GM18498 (cell line): ENCODE results near the gene SIK2.
"Not testable (repeated sequence)": the region's sequence is repeated elsewhere in the genome, so short reads cannot be mapped to it uniquely, and the experiment has no call there.

Experiments
- ATAC-seq: cut with Tn5 transposase; IDR thresholded peaks from one replicate; pipeline ENCODE4 v1.9.1; 2021; ENCODE audit warnings: mild to moderate bottlenecking, moderate library complexity; ENCODE audit not compliant: unreplicated experiment

The SIK2 gene

DNA sequence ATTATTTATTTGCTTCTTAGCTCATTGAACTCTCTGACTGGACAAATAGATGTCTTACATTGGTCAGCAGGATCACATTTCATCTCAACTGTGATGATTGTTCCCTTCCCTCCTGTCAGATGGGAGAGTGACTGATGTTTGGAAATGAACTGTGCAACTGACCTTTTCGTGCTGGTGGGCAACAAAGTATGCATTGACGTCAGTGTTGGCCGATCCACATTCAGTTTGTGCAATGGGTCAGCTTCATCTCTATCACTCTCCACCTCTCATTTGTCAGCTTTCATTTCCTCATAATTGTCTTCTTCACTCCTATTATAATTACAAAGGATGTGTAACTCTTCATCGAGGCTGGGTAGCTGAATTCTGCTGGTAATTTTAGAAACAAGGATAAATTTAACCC lies 92.6 kb downstream of the SIK2 start:
- ATAC-seq = no peak

DNA sequence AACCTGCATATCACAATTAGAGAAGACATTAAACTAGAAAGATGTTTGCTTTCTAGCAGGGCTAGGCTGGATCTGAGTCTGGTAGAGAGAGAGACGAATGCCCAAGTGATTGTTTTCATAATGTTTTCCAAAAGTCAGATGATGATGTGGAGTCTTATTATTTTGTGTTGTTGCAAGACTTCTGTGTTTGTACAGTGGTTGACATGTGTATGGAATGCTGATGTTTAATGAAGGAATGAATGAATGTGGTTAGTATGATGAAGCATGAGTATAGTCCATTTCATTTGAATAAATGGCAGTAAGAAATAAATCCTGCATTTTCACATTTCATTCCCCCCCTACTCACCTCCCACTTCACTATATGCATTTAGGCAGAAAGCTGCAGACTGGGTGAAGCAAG lies 94.3 kb downstream of the SIK2 start:
- no peak for ATAC-seq

DNA sequence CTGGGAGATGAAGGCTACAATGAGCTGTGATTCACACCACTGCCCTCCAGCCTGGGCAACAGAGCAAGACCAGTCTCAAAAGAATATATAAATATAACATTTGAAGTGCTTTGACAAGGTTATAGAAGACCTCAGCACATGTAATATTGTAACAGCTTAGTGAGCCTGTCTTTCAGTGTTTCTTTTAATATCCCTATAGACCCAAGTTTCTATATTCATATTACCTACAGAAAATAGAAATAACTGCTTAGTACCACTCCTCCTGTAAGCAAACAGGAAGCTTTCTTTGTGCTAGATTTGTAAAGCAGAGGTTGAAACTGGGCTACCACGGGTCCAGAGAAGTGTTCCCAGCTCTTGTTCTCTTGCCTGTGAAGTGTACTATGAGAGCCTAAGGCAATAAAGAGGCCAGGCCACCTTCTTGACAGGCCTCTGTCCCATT lies 95.7 kb downstream of the SIK2 start:
- ATAC-seq = peak; percentile 52

DNA sequence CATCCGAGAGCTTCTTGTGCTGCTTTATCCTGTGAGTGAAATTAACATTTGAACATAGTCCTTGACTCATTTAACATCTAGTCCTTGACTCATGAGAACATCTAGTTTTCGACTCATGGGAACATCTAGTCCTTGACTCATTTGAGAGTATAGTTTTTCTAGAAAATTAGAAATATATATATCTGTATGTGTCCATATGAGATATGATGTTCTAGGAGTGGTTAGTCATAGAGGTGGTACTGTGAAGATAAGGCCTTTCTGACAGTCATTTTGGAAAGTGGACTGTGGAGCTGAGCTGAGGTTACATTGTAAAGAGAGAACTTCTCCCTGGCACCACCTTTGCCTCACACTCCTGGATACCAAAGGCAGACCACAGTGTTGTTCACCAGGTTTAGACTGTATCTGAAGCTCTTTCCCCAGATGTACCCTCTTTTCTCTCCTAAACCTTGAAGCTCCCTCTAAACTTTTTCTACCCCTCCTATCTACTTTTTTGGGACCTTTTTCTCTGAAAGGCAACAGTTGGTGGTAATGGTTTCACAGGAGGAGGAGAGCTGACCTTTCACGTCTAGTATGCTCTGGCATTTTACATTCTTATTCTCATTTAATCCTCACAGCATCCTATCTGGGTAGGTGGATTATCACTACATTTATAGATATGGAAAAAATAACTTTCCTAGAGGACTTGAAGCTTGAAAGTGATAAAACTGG lies 96.8 kb downstream of the SIK2 start:
- no peak for ATAC-seq

DNA sequence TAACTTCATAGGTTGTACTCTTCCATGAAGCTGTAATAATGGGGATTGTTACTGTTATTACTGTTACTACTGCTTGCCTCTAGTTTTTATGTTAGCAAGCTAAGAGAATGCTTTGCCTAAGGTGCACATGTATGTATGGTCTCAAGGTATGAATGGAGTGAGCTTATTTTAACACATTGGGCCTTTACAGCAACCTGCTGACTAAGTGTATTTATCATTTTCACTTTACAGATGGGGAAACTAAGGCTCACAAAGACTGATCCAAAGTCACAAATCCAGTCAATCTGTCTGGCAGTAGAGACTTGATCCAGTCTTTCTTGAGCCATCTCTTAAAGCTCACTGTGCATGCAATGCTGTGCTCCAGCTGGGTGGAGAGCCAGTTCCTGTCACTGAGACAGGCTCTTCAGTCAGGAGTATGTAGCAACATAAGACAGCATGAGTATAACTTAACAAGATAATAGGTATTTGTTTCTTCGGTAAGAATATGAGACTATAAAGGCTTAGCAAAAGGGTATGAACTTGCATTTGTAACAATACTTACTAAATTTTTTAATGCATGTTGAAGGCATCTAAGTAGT lies 97.4 kb downstream of the SIK2 start:
- no peak for ATAC-seq

DNA sequence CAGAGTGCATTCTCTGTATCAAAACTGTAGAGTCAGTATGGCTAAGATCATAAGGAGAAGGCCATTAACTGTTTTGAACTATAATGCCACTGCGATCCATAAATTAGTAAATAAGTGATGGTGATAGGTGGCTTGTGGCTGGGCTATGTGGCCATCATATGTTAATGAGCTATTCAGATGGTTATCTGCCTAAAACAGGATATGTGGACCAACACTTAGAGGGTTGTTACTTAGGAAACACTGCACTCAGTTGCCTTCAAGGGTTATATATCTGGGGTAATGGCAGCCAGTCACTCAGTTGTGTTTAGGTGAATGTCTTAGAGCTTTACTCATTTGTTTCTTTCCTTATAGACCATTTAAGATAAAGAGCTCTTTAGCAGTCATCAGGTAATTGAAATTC lies 97.9 kb downstream of the SIK2 start:
- no peak for ATAC-seq

DNA sequence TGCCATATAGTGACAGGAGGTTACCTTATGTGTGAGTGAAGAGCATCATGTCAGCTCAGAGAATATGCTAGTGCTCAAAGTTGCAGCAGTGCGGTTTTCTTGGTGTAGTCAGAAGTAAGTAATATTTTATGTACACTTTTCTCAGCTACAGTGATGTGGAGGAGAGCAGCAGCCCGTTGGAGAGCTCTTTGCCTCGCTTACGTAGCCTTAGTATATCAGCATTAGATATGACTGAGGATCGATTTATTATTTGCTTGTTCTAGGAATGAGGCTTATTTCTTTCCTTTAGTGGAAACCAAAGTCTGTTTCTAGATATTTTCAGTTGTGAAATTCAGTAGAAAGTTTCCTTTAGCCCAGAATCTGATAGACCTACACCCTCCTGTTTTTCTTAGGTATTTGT lies 100.4 kb downstream of the SIK2 start:
- no peak for ATAC-seq

DNA sequence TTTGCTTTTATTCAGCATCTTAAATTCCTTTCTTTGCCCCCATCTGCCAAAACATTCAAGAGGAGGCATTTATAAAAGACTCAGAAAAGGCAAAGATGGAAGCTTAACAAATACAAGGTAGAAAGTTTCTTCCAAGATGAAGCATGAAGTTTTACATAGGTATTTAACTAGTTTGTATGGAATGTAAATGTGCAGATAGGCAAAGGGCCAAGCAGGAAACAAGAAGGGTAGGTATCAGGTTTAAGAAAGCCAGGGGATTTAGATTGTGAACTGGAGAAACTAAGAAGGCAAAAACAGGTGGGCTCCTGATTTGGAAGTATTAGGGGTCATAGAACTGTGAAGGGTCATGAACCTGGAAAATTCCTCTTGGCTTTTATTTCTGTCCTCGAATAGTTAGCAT lies 101.3 kb downstream of the SIK2 start:
- ATAC-seq = no peak

DNA sequence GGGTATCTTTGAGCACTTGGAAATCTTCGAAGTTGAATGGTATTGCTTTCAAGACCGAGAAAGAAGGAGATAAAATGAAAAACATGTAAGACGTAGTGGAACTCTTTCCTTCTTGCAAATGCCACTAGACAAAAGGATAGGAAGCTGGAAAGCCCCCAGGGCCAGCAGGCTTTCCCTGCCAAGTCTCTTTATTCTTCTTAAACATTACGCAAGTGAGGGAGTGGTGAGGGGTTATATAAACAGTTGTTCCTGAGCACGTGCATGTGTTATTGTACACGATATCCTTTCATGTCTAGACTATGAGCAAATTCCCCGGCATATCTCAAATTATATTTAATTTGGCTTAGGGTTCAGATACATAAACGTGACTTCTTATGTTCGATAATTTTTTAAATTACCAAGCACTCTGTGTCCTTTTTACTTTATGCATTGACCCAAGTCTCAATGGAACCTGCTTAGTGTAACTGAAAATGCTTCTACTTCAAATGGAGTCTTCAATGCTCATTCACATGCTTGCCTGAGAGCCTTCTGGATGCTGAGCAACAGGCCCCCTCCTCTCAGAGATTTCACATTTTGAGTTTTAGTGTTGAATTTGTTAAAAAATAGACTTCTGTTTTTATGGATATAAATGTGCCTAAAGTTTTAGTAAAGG lies 104.9 kb downstream of the SIK2 start:
- no peak for ATAC-seq

DNA sequence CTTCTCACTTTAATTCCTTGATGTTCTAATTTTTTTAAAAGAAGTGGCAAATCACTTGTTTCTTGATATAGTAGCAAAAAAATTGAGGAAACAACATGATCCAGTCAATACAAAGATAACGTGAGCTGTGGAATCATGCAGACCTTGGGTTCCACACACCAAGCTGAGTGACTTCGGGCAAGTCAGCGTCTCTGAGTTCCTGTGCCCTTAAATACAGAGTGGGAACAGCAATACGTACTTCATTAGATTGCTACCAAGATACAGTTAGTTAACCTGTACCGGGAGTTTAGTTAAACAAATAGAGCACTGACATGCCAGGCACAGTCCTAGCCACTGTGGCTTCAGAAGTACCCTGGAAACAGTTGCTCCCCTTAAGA lies 105.4 kb downstream of the SIK2 start:
- ATAC-seq = no peak

DNA sequence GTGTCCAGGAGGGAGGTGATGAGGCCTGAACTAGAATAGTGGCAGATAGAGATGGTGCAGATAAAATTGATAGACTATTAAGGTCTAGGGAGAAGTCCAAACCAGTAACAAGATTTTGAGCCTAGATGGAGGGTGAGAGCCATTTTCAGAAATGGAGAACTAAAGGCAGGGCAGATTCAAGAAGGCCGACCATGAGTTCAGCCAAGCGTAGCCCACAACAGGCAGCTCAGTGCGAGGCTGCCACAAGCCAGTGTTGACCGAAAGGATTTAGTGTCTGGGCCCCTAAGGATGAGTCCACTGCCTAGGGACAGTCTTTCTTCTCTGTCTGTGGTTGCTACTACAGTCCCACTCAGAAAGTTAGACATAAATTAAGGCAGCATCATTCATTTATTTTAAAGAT lies 112.3 kb downstream of the SIK2 start:
- no peak for ATAC-seq

DNA sequence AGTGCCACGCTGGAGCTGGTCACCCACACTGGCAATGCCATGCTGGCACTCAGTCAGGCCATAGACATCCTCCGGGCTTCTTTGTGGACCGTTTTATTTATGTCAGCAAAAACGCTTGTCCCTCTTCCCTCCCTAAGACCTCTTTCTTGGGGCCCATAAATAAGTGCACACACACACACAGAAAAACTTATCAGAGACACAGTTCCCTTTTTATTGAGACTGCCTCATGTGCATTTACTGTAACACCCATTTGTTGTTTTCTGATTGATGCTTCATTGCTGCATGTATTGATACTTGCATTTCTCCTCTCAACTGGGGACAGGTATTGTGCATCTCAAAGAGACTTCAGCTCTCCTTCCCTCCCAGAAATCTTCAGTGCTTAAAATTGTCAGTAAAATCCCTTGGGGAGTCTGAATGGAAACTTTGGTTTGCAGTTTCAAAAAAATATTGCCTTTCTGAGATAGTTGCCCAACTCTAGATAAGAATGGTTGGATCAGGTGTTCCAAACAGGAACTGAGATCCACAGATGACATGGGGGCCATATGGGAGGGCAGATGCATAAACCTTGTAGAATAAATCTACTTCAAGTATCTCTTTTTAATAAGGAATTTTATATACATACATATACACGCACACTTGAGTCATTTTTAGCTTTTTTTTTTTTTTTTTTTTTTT lies 113.0 kb downstream of the SIK2 start:
- ATAC-seq = no peak

DNA sequence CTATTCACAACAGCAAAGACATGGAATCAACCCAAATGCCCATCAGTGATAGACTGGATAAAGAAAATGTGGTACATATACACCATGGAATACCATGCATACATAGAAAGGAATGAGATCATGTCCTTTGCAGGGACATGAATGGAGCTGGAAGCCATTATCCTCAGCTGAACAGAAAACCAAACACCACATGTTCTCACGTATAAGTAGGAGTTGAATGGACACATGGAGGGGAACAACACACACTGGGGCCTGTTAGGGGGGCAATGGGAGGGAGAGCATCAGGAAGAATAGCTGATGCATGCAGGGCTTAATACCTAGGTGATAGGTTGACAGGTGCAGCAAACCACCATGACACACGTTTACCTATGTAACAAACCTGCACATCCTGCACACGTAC lies 115.4 kb downstream of the SIK2 start:
- ATAC-seq = not testable (repeated sequence)

DNA sequence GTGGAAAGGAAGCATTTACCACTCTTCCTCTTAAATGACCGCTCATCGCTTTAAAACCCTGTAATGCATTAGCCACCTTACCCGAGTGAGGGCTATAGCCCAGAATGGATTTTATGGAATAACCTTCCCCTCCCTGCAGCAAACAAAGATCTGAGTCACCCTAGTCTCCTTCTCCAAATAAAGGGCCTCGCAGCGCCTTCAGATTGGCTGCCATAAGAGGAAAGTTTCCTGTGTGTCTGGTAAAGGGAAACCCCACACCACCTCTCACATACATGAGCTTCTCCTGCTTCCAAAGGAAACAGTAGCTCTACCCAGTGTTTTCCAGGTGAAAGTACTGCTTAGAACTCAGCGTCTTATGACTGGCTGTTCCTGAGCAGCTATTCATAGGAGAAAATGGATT lies 116.2 kb downstream of the SIK2 start:
- no peak for ATAC-seq

DNA sequence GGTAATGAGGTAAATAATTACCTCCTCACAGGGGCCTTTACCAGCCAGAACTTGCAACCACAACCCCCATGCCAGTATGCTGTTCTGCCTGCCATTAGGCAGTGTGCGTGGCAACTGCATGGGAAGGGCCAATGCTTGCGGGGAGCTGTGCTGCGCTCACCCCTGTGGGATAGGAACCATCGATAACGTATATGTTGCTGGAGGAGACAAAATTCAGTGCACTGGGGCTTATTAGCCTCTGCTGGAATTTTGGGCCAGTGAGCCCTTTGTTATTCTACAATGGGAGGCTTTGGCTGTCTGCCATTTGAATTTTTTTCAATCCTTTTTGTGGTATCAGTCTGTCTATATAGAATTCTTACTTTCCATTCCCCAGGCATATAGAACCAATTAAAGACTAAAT lies 116.6 kb downstream of the SIK2 start:
- no peak for ATAC-seq

DNA sequence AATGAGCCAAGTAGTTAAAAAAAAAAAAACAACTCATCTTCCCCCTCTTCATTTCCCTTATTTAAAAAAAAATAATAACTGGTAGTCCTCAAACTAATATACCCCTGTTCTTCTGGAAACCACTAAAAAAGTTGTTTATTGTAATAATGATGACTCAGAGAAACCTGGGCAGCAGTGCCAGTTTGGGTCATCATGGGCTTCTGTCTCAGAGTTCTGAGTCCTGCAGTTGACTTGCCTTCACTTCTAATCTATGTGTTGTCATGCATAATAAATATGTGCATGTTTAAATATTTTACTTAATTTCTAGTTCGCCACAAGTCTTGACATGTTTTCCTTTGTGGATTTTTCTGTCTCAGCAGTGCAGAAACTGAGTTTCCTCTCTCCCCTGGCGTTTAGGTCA lies 117.1 kb downstream of the SIK2 start:
- no peak for ATAC-seq

DNA sequence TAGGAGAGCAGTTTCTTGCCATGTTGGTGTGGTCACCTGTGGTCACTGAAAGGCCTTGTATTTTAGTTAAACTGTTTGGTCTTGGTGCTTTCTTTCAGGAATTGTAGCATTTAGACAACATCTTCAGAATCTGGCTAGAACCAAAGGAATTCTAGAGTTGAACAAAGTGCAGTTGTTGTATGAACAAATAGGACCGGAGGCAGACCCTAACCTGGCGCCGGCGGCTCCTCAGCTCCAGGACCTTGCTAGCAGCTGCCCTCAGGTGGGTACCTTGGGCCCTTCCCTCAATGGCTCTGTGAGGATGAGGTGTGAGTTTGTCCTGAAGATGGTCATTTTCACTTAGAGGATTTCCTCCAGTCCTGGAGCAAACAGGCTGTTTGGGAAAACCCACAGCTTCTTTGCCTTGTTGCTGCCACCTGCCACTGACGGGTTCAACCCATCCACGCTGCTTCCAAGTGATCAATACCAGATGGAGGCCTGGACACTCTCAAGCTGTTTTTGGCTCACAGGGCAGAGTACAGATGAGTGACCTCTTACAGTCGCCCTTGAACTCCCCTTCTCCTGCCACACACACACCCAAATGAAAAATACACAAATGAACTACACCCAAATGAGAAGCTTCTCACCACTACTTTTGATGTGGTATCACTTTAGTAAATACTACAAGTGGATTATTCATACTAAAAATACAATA lies 118.7 kb downstream of the SIK2 start:
- ATAC-seq = no peak

DNA sequence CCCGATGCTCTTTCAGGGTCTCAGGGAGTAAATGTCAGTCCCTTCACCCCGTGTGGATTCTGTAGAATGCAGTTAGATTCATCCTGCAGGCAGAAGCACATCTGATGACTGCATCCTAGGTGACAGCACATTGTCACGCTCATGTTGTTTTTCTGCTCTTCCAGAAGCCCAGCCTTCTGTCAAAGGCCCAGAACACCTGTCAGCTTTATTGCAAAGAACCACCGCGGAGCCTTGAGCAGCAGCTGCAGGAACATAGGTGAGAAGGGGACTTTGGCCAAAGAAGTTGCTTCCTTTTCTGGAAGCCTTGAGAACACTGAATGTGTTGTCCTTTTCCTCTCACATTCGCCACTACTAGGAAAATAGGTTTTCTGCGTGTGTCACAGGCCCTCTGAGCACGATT lies 120.3 kb downstream of the SIK2 start:
- no peak for ATAC-seq

DNA sequence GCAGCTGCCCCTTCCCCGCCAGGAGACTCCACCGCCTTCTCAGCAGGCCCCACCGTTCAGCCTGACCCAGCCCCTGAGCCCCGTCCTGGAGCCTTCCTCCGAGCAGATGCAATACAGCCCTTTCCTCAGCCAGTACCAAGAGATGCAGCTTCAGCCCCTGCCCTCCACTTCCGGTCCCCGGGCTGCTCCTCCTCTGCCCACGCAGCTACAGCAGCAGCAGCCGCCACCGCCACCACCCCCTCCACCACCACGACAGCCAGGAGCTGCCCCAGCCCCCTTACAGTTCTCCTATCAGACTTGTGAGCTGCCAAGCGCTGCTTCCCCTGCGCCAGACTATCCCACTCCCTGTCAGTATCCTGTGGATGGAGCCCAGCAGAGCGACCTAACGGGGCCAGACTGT lies 121.3 kb downstream of the SIK2 start:
- no peak for ATAC-seq

DNA sequence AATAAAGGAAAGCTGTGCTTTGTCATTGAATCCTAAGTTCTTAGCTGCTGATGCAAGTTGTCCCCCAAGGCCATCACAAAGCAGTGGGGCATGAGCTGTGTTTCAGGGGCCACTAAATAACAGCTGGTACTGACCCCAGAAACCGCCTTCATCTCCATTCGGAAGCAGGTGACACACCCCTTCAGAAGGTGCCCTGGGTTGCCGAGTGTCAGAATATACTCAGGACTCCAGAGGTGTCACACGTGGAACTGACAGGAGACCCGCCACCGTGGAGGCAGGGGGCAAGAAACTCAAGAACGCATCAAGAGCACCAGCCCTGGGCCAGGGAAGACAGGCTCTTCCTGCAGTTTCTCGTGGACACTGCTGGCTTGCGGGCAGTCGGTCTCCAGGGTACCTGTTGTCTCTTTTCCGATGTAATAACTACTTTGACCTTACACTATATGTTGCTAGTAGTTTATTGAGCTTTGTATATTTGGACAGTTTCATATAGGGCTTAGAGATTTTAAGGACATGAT lies 122.4 kb downstream of the SIK2 start:
- ATAC-seq = no peak

DNA sequence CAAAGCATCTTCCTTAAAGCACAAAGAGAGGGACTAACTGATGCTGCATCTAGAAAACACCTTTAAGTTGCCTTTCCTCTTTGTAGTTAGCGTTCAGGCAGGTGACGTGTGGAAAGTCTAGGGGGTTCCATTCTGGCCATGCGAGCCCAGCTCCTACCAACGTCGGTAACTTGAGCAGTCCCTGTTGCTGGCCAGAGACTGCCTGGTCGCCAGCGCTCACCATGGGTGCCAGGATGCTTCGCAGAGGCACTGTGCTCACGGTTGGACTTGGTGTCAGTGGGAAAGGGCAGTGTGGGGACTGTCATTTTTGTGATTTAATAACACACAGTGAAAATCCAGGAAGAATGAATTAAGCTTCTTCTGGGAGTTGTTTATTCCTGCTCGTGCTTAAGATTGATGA lies 123.4 kb downstream of the SIK2 start:
- ATAC-seq = no peak
